ENCODE results near the gene AZI2.
A peak's percentile ranks its signal among the peaks of the same experiment; 100 is the strongest.

Gene AZI2

GRCh38 chr3:28348629-28349468 is at the start of gene AZI2, which contains the start of gene ZCWPW2:
TSS of gene AZI2 (minus strand) at chr3:28348824. CDS start at chr3:28340617, 8,207 bp downstream.
TSS of gene ZCWPW2 (plus strand) at chr3:28348721. CDS start at chr3:28413069, 64,348 bp downstream.
- DNase-seq = peak; percentile 92

- no peak for DNase-seq
Measured at GRCh38 chr3:28388978-28389377, 40.4 kb upstream of the AZI2 start.

GRCh38 chr3:28386049-28386448 is 37.4 kb upstream of the AZI2 start:
- no peak for DNase-seq

GRCh38 chr3:28376424-28376823 is 27.8 kb upstream of the AZI2 start:
- DNase-seq = no peak

GRCh38 chr3:28349469-28350000 is 911 bp upstream of the AZI2 start:
- no peak for DNase-seq

GRCh38 chr3:28348265-28348628 is 377 bp downstream of the AZI2 start:
- no peak for DNase-seq

GRCh38 chr3:28347374-28348264 is 1.0 kb downstream of the AZI2 start:
- no peak for DNase-seq

- DNase-seq = no peak
Measured at GRCh38 chr3:28345690-28346089, 2.9 kb downstream of the AZI2 start.

GRCh38 chr3:28343144-28343543 is 5.5 kb downstream of the AZI2 start:
- no peak for DNase-seq

- no peak for DNase-seq
Measured at GRCh38 chr3:28337230-28337629, 11.4 kb downstream of the AZI2 start.

GRCh38 chr3:28335246-28335645 is 13.4 kb downstream of the AZI2 start:
- DNase-seq = no peak

GRCh38 chr3:28334552-28334951 is 14.1 kb downstream of the AZI2 start:
- DNase-seq = no peak

- DNase-seq = peak; percentile 66
Measured at GRCh38 chr3:28328188-28329151, 20.2 kb downstream of the AZI2 start.

- peak; percentile 88 for DNase-seq
Measured at GRCh38 chr3:28326458-28326926, 22.1 kb downstream of the AZI2 start.

- no peak for DNase-seq
Measured at GRCh38 chr3:28322464-28322863, 26.2 kb downstream of the AZI2 start.

GRCh38 chr3:28320981-28321380 is 27.6 kb downstream of the AZI2 start:
- DNase-seq = no peak

- peak; percentile 76 for DNase-seq
Measured at GRCh38 chr3:28317438-28318022, 31.1 kb downstream of the AZI2 start.

GRCh38 chr3:28316226-28316625 is 32.4 kb downstream of the AZI2 start:
- DNase-seq = no peak

- DNase-seq = no peak
Measured at GRCh38 chr3:28315711-28316110, 32.9 kb downstream of the AZI2 start.

- no peak for DNase-seq
Measured at GRCh38 chr3:28308196-28308595, 40.4 kb downstream of the AZI2 start.

GRCh38 chr3:28301688-28302087 is 46.9 kb downstream of the AZI2 start:
- no peak for DNase-seq

Measured in CD4-positive, alpha-beta T cell treated with Interleukin-4 for 4 hours (primary cell).